Naive thymus-derived CD4-positive, alpha-beta T cell (primary cell): ENCODE data around the gene EMP1. TPM values are rescaled to one million over a fixed set of nuclear protein-coding genes. Genes with fewer than 3 reads are reported as not detected.

ENCODE experiments used
- ATAC-seq: fragments of 150-1000 bp; cut with Tn5 transposase; 2 replicates; pipeline ENCODE4 v1.10.0; 2021; ENCODE audit warnings: mild to moderate bottlenecking, moderate library complexity
- CTCF ChIA-PET: fragments of 350-600 bp; sonication (Branson Sonifier 250); formaldehyde crosslinking; loops from one replicate; lab custom pipeline; 2021; ENCODE audit warnings: antibody characterized with exemption; lab: Charles Lee
- POLR2A ChIA-PET: fragments of 350-600 bp; sonication (Branson Sonifier 250); formaldehyde crosslinking; loops from one replicate; lab custom pipeline; 2021; ENCODE audit warnings: antibody characterized with exemption, inconsistent platforms; lab: Charles Lee
- DNase-seq, 9 donors: peaks; one replicate each; pipeline versions ENCODE4 v3.0.0 to v3.0.0-alpha.2; 2020 to 2022; ENCODE audit warnings: mixed read lengths in 1 of 9
- H3K27ac ChIP-seq: one replicate; pipeline ENCODE4 v1.7.0; 2013; ENCODE audit warnings: mild to moderate bottlenecking, low read depth, low read length, moderate library complexity
- H3K27me3 ChIP-seq, 2 donors: one replicate each; pipeline ENCODE4 v1.7.0; 2013; ENCODE audit warnings: low read length in 2 of 2, mild to moderate bottlenecking in 2 of 2, moderate library complexity in 2 of 2; ENCODE audit not compliant: control insufficient read depth in 2 of 2, insufficient read depth in 2 of 2
- H3K36me3 ChIP-seq, 3 experiments: 1 replicate in 2 of 3; 2 replicates in 1 of 3; pipeline ENCODE4 v1.7.0; 2013; ENCODE audit warnings: low read length in 3 of 3, mild to moderate bottlenecking in 3 of 3, moderate library complexity in 1 of 3; ENCODE audit not compliant: insufficient read depth in 3 of 3, control insufficient read depth in 2 of 3
- H3K4me1 ChIP-seq, 2 donors: one replicate each; pipeline ENCODE4 v1.7.0; 2013; ENCODE audit warnings: low read length in 2 of 2, mild to moderate bottlenecking in 2 of 2, moderate library complexity in 1 of 2; ENCODE audit not compliant: control insufficient read depth in 2 of 2, insufficient read depth in 2 of 2
- H3K4me3 ChIP-seq: 2 replicates; pipeline ENCODE4 v1.7.0; 2013; ENCODE audit warnings: mild to moderate bottlenecking, low read length
- H3K9me3 ChIP-seq, 3 experiments: 1 replicate in 2 of 3; 2 replicates in 1 of 3; pipeline ENCODE4 v1.7.0; 2013; ENCODE audit warnings: low read length in 3 of 3; ENCODE audit not compliant: control insufficient read depth in 2 of 3
- H3K27ac Mint-ChIP-seq, 9 donors: one replicate each; pipeline ENCODE4 v1.8.0; 2020 to 2022; ENCODE audit warnings: mixed read lengths in 9 of 9, mild to moderate bottlenecking in 8 of 9, moderate library complexity in 5 of 9, inconsistent platforms in 2 of 9
- H3K27me3 Mint-ChIP-seq, 5 donors: one replicate each; pipeline ENCODE4 v1.8.0; 2021 to 2022; ENCODE audit warnings: mixed read lengths in 5 of 5, mild to moderate bottlenecking in 1 of 5
- H3K36me3 Mint-ChIP-seq, 5 donors: one replicate each; pipeline ENCODE4 v1.8.0; 2020 to 2022; ENCODE audit warnings: mixed read lengths in 5 of 5, mild to moderate bottlenecking in 3 of 5, inconsistent platforms in 1 of 5
- H3K4me1 Mint-ChIP-seq, 7 donors: one replicate each; pipeline ENCODE4 v1.8.0; 2020 to 2022; ENCODE audit warnings: mixed read lengths in 7 of 7, mild to moderate bottlenecking in 3 of 7, inconsistent platforms in 1 of 7
- H3K4me3 Mint-ChIP-seq, 10 donors: one replicate each; pipeline ENCODE4 v1.8.0; 2020 to 2022; ENCODE audit warnings: mild to moderate bottlenecking in 10 of 10, mixed read lengths in 10 of 10, moderate library complexity in 6 of 10, inconsistent platforms in 2 of 10
- H3K9me3 Mint-ChIP-seq, 11 donors: one replicate each; pipeline ENCODE4 v1.8.0; 2020 to 2022; ENCODE audit warnings: mixed read lengths in 11 of 11, mild to moderate bottlenecking in 4 of 11, inconsistent platforms in 1 of 11, moderate library complexity in 1 of 11
- intact Hi-C, 2 donors: fragments of 100-400 bp; cut with micrococcal nuclease; formaldehyde crosslinking; loops; one replicate each; pipeline ENCODE4 v1.15.1; 2023
- polyA plus RNA-seq, 2 donors: library from polyadenylated mRNA; unstranded; fragments of 300-500 nt; fragmentation: Illumina TruSeq; gene quantifications; one replicate each; pipeline ENCODE4 v1.2.3, GENCODE V29; 2021
- total RNA-seq, 6 experiments: library from RNA in 5 of 6; stranded (reverse) in 5 of 6; gene quantifications; 1 replicate in 5 of 6; 2 replicates in 1 of 6; pipeline ENCODE4 v1.2.3 and lab custom pipeline; 2021 to 2026

EMP1 gene
- total and polyA plus RNA-seq, 7 experiments from 2014 or later = 0.37 to 40.1 (median 4.3) TPM; not detected in 1

DNA sequence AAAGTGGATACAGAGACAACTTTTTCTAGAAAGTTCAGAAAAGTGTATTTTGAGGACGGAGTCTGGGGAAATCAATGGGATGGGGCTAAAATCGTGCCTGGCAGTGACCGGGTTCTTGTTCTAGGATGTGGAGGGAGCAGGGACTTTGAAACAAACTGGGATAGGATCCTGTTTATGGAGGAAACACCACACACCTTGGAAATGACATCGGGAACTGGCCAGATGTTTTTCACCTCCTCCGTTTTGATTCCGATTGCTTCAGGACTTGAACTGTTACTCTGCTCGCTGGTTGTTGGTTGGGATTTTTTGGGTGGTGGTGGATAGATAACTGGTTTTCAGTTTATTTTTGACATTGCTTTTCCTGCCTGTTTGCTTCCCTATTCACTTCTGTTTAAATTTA, 506 bp downstream of the EMP1 start:
- H3K4me3 Mint-ChIP-seq = peak overlapping the region; percentile 69 to 91 (median 82)
- Histone ChIP-seq H3K36me3 (no peaks in the 10 kb centered on the region), H3K4me1 (peaks cover 8 to 11% of the 10 kb centered on the region in 2 donors), H3K27ac (peak overlapping the region; percentile 34), H3K27me3 (no peaks in the 10 kb centered on the region), H3K4me3 (peak overlapping the region; percentile 18), H3K9me3 (no peaks in the 10 kb centered on the region)
- intact Hi-C loops = no loop called here
- H3K27me3 Mint-ChIP-seq = peaks cover 0 to 40% (median 4%) of the 10 kb centered on the region in 5 donors
- ATAC-seq (no peak), DNase-seq (no peak)
- ChIA-PET POLR2A (no interaction called here), CTCF (no interaction called here)
- H3K36me3 Mint-ChIP-seq = no peaks in the 10 kb centered on the region
- peak overlapping the region in 7 of 9 donors; percentile 36 to 92 (median 82) for H3K27ac Mint-ChIP-seq
- peaks cover 19 to 38% (median 22%) of the 10 kb centered on the region in 7 donors for H3K4me1 Mint-ChIP-seq
- H3K9me3 Mint-ChIP-seq = peaks cover 0 to 1% (median 0%) of the 10 kb centered on the region in 11 donors

- Histone ChIP-seq H3K4me1 (peaks cover 8 to 11% of the 10 kb centered on the region in 2 donors), H3K27ac (no peak overlapping the region), H3K9me3 (no peaks in the 10 kb centered on the region), H3K36me3 (no peaks in the 10 kb centered on the region), H3K4me3 (no peak overlapping the region), H3K27me3 (no peaks in the 10 kb centered on the region)
- H3K27ac Mint-ChIP-seq = peak overlapping the region in 3 of 9 donors; percentile 47 to 83 (median 50)
- peaks cover 0 to 36% (median 4%) of the 10 kb centered on the region in 5 donors for H3K27me3 Mint-ChIP-seq
- ATAC-seq = no peak
- H3K9me3 Mint-ChIP-seq = peaks cover 0 to 1% (median 0%) of the 10 kb centered on the region in 11 donors
- ChIA-PET CTCF (no interaction called here), POLR2A (interaction anchor here (0.6 kb wide), 1 partner anchor 840 kb away, joined by 3 read pairs; no protein-coding TSS in a partner anchor)
- peak overlapping the region in 7 of 10 donors; percentile 69 to 91 (median 85) for H3K4me3 Mint-ChIP-seq
- no peak for DNase-seq
- H3K4me1 Mint-ChIP-seq = peaks cover 19 to 38% (median 22%) of the 10 kb centered on the region in 7 donors
- H3K36me3 Mint-ChIP-seq = no peaks in the 10 kb centered on the region
- intact Hi-C loops = no loop called here
These were observed 1.1 kb downstream of the EMP1 start for GRCh38 chr12:13197526-13198143.

- Mint-ChIP-seq H3K36me3 (no peaks in the 10 kb centered on the region), H3K27me3 (peaks cover 0 to 32% (median 4%) of the 10 kb centered on the region in 5 donors), H3K27ac (peak overlapping the region in 1 of 9 donors; percentile 50), H3K4me3 (peak overlapping the region in 1 of 10 donors; percentile 90), H3K4me1 (peaks cover 19 to 38% (median 22%) of the 10 kb centered on the region in 7 donors), H3K9me3 (peaks cover 0 to 1% (median 0%) of the 10 kb centered on the region in 11 donors)
- Histone ChIP-seq H3K9me3 (no peaks in the 10 kb centered on the region), H3K4me1 (peaks cover 8 to 11% of the 10 kb centered on the region in 2 donors), H3K27ac (no peak overlapping the region), H3K4me3 (no peak overlapping the region), H3K36me3 (no peaks in the 10 kb centered on the region), H3K27me3 (no peaks in the 10 kb centered on the region)
- ATAC-seq (no peak), DNase-seq (no peak)
- intact Hi-C loops = no loop called here
- ChIA-PET CTCF (no interaction called here), POLR2A (no interaction called here)
These were observed 1.7 kb downstream of the EMP1 start for GRCh38 chr12:13198241-13198640.

GRCh38 chr12:13198876-13199275, 2.4 kb downstream of the EMP1 start:
- Mint-ChIP-seq H3K9me3 (peaks cover 0 to 1% (median 0%) of the 10 kb centered on the region in 11 donors), H3K27me3 (peaks cover 0 to 27% (median 4%) of the 10 kb centered on the region in 5 donors), H3K27ac (no peak overlapping the region), H3K4me1 (peaks cover 19 to 38% (median 22%) of the 10 kb centered on the region in 7 donors), H3K4me3 (no peak overlapping the region), H3K36me3 (no peaks in the 10 kb centered on the region)
- ChIA-PET CTCF (interaction anchor here (1.1 kb wide), 1 partner anchor 13 kb away, joined by 3 read pairs; no protein-coding TSS in a partner anchor), POLR2A (no interaction called here)
- Histone ChIP-seq H3K4me1 (peaks cover 8 to 11% of the 10 kb centered on the region in 2 donors), H3K9me3 (no peaks in the 10 kb centered on the region), H3K27ac (no peak overlapping the region), H3K27me3 (no peaks in the 10 kb centered on the region), H3K4me3 (no peak overlapping the region), H3K36me3 (no peaks in the 10 kb centered on the region)
- intact Hi-C loops = no loop called here
- ATAC-seq (no peak), DNase-seq (no peak)

DNA sequence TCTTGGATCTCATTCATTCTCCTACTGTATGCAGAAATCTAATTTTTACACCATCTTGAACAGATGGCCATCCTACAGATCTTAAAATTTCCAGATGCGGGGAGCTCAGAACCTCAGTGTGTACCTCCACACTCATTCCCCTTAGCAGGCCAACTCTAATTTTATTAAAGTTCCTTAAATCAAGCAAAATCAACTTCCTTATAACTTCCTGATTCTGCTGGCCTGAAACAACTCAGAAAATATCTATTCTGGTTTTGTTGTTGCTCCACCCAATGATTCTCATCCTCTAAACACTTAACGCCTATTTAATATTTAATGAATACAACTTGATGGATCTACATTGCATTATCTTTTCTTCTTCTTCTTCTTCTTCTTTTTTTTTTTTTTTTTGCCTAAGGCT, 3.1 kb downstream of the EMP1 start:
- peaks cover 0 to 1% (median 0%) of the 10 kb centered on the region in 11 donors for H3K9me3 Mint-ChIP-seq
- Histone ChIP-seq H3K27ac (no peak overlapping the region), H3K4me3 (no peak overlapping the region), H3K27me3 (no peaks in the 10 kb centered on the region), H3K9me3 (no peaks in the 10 kb centered on the region), H3K4me1 (peaks cover 8 to 11% of the 10 kb centered on the region in 2 donors), H3K36me3 (no peaks in the 10 kb centered on the region)
- CTCF ChIA-PET = interaction anchor here (1.1 kb wide), 1 partner anchor 12 kb away, joined by 3 read pairs; no protein-coding TSS in a partner anchor
- no peak overlapping the region for H3K4me3 Mint-ChIP-seq
- POLR2A ChIA-PET = no interaction called here
- intact Hi-C loops = no loop called here
- H3K27ac Mint-ChIP-seq = no peak overlapping the region
- H3K4me1 Mint-ChIP-seq = peaks cover 19 to 38% (median 22%) of the 10 kb centered on the region in 7 donors
- peaks cover 0 to 25% (median 4%) of the 10 kb centered on the region in 5 donors for H3K27me3 Mint-ChIP-seq
- no peak for ATAC-seq
- no peak for DNase-seq
- no peaks in the 10 kb centered on the region for H3K36me3 Mint-ChIP-seq

- Histone ChIP-seq H3K36me3 (no peaks in the 10 kb centered on the region), H3K27ac (no peak overlapping the region), H3K27me3 (no peaks in the 10 kb centered on the region), H3K4me3 (no peak overlapping the region), H3K9me3 (no peaks in the 10 kb centered on the region), H3K4me1 (peaks cover 4 to 9% of the 10 kb centered on the region in 2 donors)
- intact Hi-C loops = no loop called here
- Mint-ChIP-seq H3K27me3 (peaks cover 0 to 25% (median 4%) of the 10 kb centered on the region in 5 donors), H3K9me3 (peaks cover 0 to 1% (median 0%) of the 10 kb centered on the region in 11 donors), H3K27ac (peak overlapping the region in 2 of 9 donors; percentile 42 to 70), H3K4me3 (no peak overlapping the region), H3K36me3 (no peaks in the 10 kb centered on the region), H3K4me1 (peaks cover 15 to 34% (median 19%) of the 10 kb centered on the region in 7 donors)
- ChIA-PET CTCF (no interaction called here), POLR2A (no interaction called here)
- DNase-seq (no peak), ATAC-seq (no peak)
These were observed 4.3 kb downstream of the EMP1 start for GRCh38 chr12:13200841-13201240.
